ENCODE data around the gene XPNPEP3. TPM values are rescaled to one million over a fixed set of nuclear protein-coding genes. Genes with fewer than 3 reads are reported as not detected.
"Not testable (repeated sequence)": the region's sequence is repeated elsewhere in the genome, so short reads cannot be mapped to it uniquely, and the experiment has no call there.

The XPNPEP3 gene
- polyA plus RNA-seq, 4 donors: 0.89 to 11.9 (median 2.6) TPM

GRCh38 chr22:40845816-40846215 lies 11.1 kb upstream of the XPNPEP3 start:
- peaks cover under 1 to 51% (median 8%) of the 10 kb centered on the region in 3 donors for H3K36me3 ChIP-seq (ENCODE audit: control insufficient read depth in 3 of 3, insufficient read depth in 2 of 3, low read depth in 1 of 3, low read length in 3 of 3)
- not testable (repeated sequence) for H3K27me3 ChIP-seq (ENCODE audit: control insufficient read depth in 3 of 3, insufficient read depth in 3 of 3, low read length in 3 of 3); H3K9me3 ChIP-seq (ENCODE audit: control insufficient read depth in 2 of 2, insufficient read depth in 1 of 2, low read depth in 1 of 2, low read length in 1 of 2); DNase-seq; H3K27ac ChIP-seq (ENCODE audit: low read depth in 1 of 3, low read length in 2 of 3); H3K4me3 ChIP-seq (ENCODE audit: low read depth in 1 of 3, low read length in 3 of 3); H3K4me1 ChIP-seq (ENCODE audit: control insufficient read depth in 3 of 3, insufficient read depth in 2 of 3, low read depth in 1 of 3, low read length in 2 of 3); FAIRE-seq
- WGBS, 3 donors: 88 to 93% (median 92%) methylated on average over 11 of the region's 11 CpGs

GRCh38 chr22:40853333-40853732 lies 3.6 kb upstream of the XPNPEP3 start:
- H3K27me3 ChIP-seq (ENCODE audit: control insufficient read depth in 3 of 3, insufficient read depth in 3 of 3, low read length in 3 of 3): no peaks in the 10 kb centered on the region
- peaks cover 7 to 26% (median 7%) of the 10 kb centered on the region in 3 donors for H3K4me1 ChIP-seq (ENCODE audit: control insufficient read depth in 3 of 3, insufficient read depth in 2 of 3, low read depth in 1 of 3, low read length in 2 of 3)
- H3K9me3 ChIP-seq (ENCODE audit: control insufficient read depth in 2 of 2, insufficient read depth in 1 of 2, low read depth in 1 of 2, low read length in 1 of 2): no peaks in the 10 kb centered on the region
- no peak overlapping the region for H3K4me3 ChIP-seq (ENCODE audit: low read depth in 1 of 3, low read length in 3 of 3)
- no peak overlapping the region for H3K27ac ChIP-seq (ENCODE audit: low read depth in 1 of 3, low read length in 2 of 3)
- 22 to 60% (median 36%) methylated on average over 1 of the region's 1 CpG for WGBS, 3 donors
- FAIRE-seq (no peak), DNase-seq (peak in 1 of 2 donors; percentile 51)
- H3K36me3 ChIP-seq (ENCODE audit: control insufficient read depth in 3 of 3, insufficient read depth in 2 of 3, low read depth in 1 of 3, low read length in 3 of 3): peaks cover 0 to 18% (median 2%) of the 10 kb centered on the region in 3 donors

GRCh38 chr22:40853961-40854360 lies 3.0 kb upstream of the XPNPEP3 start:
- Histone ChIP-seq H3K36me3 (ENCODE audit: control insufficient read depth in 3 of 3, insufficient read depth in 2 of 3, low read depth in 1 of 3, low read length in 3 of 3) (peaks cover 0 to 14% (median 2%) of the 10 kb centered on the region in 3 donors), H3K4me3 (ENCODE audit: low read depth in 1 of 3, low read length in 3 of 3) (peak overlapping the region in 1 of 3 donors; percentile 11), H3K4me1 (ENCODE audit: control insufficient read depth in 3 of 3, insufficient read depth in 2 of 3, low read depth in 1 of 3, low read length in 2 of 3) (peaks cover 7 to 26% (median 9%) of the 10 kb centered on the region in 3 donors), H3K27me3 (ENCODE audit: control insufficient read depth in 3 of 3, insufficient read depth in 3 of 3, low read length in 3 of 3) (no peaks in the 10 kb centered on the region), H3K9me3 (ENCODE audit: control insufficient read depth in 2 of 2, insufficient read depth in 1 of 2, low read depth in 1 of 2, low read length in 1 of 2) (no peaks in the 10 kb centered on the region), H3K27ac (ENCODE audit: low read depth in 1 of 3, low read length in 2 of 3) (no peak overlapping the region)
- WGBS, 3 donors: 12 to 38% (median 25%) methylated on average over 3 of the region's 3 CpGs
- DNase-seq: no peak
- no peak for FAIRE-seq

GRCh38 chr22:40855071-40855978 lies 1.6 kb upstream of the XPNPEP3 start:
- no peaks in the 10 kb centered on the region for H3K9me3 ChIP-seq (ENCODE audit: control insufficient read depth in 2 of 2, insufficient read depth in 1 of 2, low read depth in 1 of 2, low read length in 1 of 2)
- FAIRE-seq (no peak), DNase-seq (peak; percentile 38 to 39)
- 6 to 25% (median 11%) methylated on average over 20 of the region's 20 CpGs for WGBS, 3 donors
- H3K36me3 ChIP-seq (ENCODE audit: control insufficient read depth in 3 of 3, insufficient read depth in 2 of 3, low read depth in 1 of 3, low read length in 3 of 3): peaks cover 0 to 9% (median 0%) of the 10 kb centered on the region in 3 donors
- peak overlapping the region; percentile 71 to 98 (median 73) for H3K4me3 ChIP-seq (ENCODE audit: low read depth in 1 of 3, low read length in 3 of 3)
- H3K27ac ChIP-seq (ENCODE audit: low read depth in 1 of 3, low read length in 2 of 3): peak overlapping the region in 2 of 3 donors; percentile 1 to 99
- no peaks in the 10 kb centered on the region for H3K27me3 ChIP-seq (ENCODE audit: control insufficient read depth in 3 of 3, insufficient read depth in 3 of 3, low read length in 3 of 3)
- H3K4me1 ChIP-seq (ENCODE audit: control insufficient read depth in 3 of 3, insufficient read depth in 2 of 3, low read depth in 1 of 3, low read length in 2 of 3): peaks cover 7 to 26% (median 10%) of the 10 kb centered on the region in 3 donors

- Histone ChIP-seq H3K9me3 (ENCODE audit: control insufficient read depth in 2 of 2, insufficient read depth in 1 of 2, low read depth in 1 of 2, low read length in 1 of 2) (no peaks in the 10 kb centered on the region), H3K27me3 (ENCODE audit: control insufficient read depth in 3 of 3, insufficient read depth in 3 of 3, low read length in 3 of 3) (no peaks in the 10 kb centered on the region), H3K4me3 (ENCODE audit: low read depth in 1 of 3, low read length in 3 of 3) (peak overlapping the region; percentile 71 to 98 (median 73)), H3K36me3 (ENCODE audit: control insufficient read depth in 3 of 3, insufficient read depth in 2 of 3, low read depth in 1 of 3, low read length in 3 of 3) (peaks cover 0 to 9% (median 0%) of the 10 kb centered on the region in 3 donors), H3K4me1 (ENCODE audit: control insufficient read depth in 3 of 3, insufficient read depth in 2 of 3, low read depth in 1 of 3, low read length in 2 of 3) (peaks cover 7 to 26% (median 10%) of the 10 kb centered on the region in 3 donors), H3K27ac (ENCODE audit: low read depth in 1 of 3, low read length in 2 of 3) (peak overlapping the region; percentile 84 to 99 (median 99))
- FAIRE-seq: no peak
- WGBS, 3 donors: 0% methylated on average over 22 to 29 of the region's 29 CpGs
- DNase-seq: peak; percentile 35 to 65
These were observed 902 bp upstream of the XPNPEP3 start for GRCh38 chr22:40855979-40856512.

- no peaks in the 10 kb centered on the region for H3K27me3 ChIP-seq (ENCODE audit: control insufficient read depth in 3 of 3, insufficient read depth in 3 of 3, low read length in 3 of 3)
- H3K4me1 ChIP-seq (ENCODE audit: control insufficient read depth in 3 of 3, insufficient read depth in 2 of 3, low read depth in 1 of 3, low read length in 2 of 3): peaks cover 7 to 26% (median 10%) of the 10 kb centered on the region in 3 donors
- WGBS, 3 donors: 2 to 5% (median 3%) methylated on average over 18 of the region's 18 CpGs
- no peaks in the 10 kb centered on the region for H3K9me3 ChIP-seq (ENCODE audit: control insufficient read depth in 2 of 2, insufficient read depth in 1 of 2, low read depth in 1 of 2, low read length in 1 of 2)
- no peak for FAIRE-seq
- H3K36me3 ChIP-seq (ENCODE audit: control insufficient read depth in 3 of 3, insufficient read depth in 2 of 3, low read depth in 1 of 3, low read length in 3 of 3): peaks cover 0 to 5% (median 2%) of the 10 kb centered on the region in 3 donors
- no peak for DNase-seq
- H3K4me3 ChIP-seq (ENCODE audit: low read depth in 1 of 3, low read length in 3 of 3): peak overlapping the region; percentile 73 to 98 (median 82)
- peak overlapping the region; percentile 77 to 99 (median 99) for H3K27ac ChIP-seq (ENCODE audit: low read depth in 1 of 3, low read length in 2 of 3)
These were observed 434 bp downstream of the XPNPEP3 start for GRCh38 chr22:40857309-40857855.

GRCh38 chr22:40862013-40862412 lies 5.1 kb downstream of the XPNPEP3 start, which contains the start of gene DNAJB7:
Gene DNAJB7, minus strand, starts transcription at chr22:40862113. Its CDS starts 119 bp downstream, at chr22:40861994.
- H3K4me1 ChIP-seq (ENCODE audit: control insufficient read depth in 3 of 3, insufficient read depth in 2 of 3, low read depth in 1 of 3, low read length in 2 of 3): peaks cover 3 to 13% (median 4%) of the 10 kb centered on the region in 3 donors
- WGBS, 3 donors: 87 to 95% (median 93%) methylated on average over 3 of the region's 3 CpGs
- no peak within 1 kb of the TSS for H3K27ac ChIP-seq (ENCODE audit: low read depth in 1 of 3, low read length in 2 of 3)
- no peak for DNase-seq
- no peak for FAIRE-seq
- no peak within 1 kb of the TSS for H3K4me3 ChIP-seq (ENCODE audit: low read depth in 1 of 3, low read length in 3 of 3)
- H3K27me3 ChIP-seq (ENCODE audit: control insufficient read depth in 3 of 3, insufficient read depth in 3 of 3, low read length in 3 of 3): no peaks in the 10 kb centered on the region
- peaks cover 2 to 9% (median 2%) of the 10 kb centered on the region in 3 donors for H3K36me3 ChIP-seq (ENCODE audit: control insufficient read depth in 3 of 3, insufficient read depth in 2 of 3, low read depth in 1 of 3, low read length in 3 of 3)
- H3K9me3 ChIP-seq (ENCODE audit: control insufficient read depth in 2 of 2, insufficient read depth in 1 of 2, low read depth in 1 of 2, low read length in 1 of 2): no peaks in the 10 kb centered on the region

- DNase-seq (no peak), FAIRE-seq (no peak)
- Histone ChIP-seq H3K27ac (ENCODE audit: low read depth in 1 of 3, low read length in 2 of 3) (no peak overlapping the region), H3K4me1 (ENCODE audit: control insufficient read depth in 3 of 3, insufficient read depth in 2 of 3, low read depth in 1 of 3, low read length in 2 of 3) (peaks cover 3 to 13% (median 4%) of the 10 kb centered on the region in 3 donors), H3K4me3 (ENCODE audit: low read depth in 1 of 3, low read length in 3 of 3) (no peak overlapping the region), H3K27me3 (ENCODE audit: control insufficient read depth in 3 of 3, insufficient read depth in 3 of 3, low read length in 3 of 3) (no peaks in the 10 kb centered on the region), H3K9me3 (ENCODE audit: control insufficient read depth in 2 of 2, insufficient read depth in 1 of 2, low read depth in 1 of 2, low read length in 1 of 2) (no peaks in the 10 kb centered on the region), H3K36me3 (ENCODE audit: control insufficient read depth in 3 of 3, insufficient read depth in 2 of 3, low read depth in 1 of 3, low read length in 3 of 3) (peaks cover 2 to 9% (median 2%) of the 10 kb centered on the region in 3 donors)
- 66 to 81% (median 75%) methylated on average over 2 of the region's 2 CpGs for WGBS, 3 donors
These were observed 5.6 kb downstream of the XPNPEP3 start for GRCh38 chr22:40862537-40862936.
